Stimulated activated CD4-positive, alpha-beta T cell treated with anti-CD3 and anti-CD28 coated beads, Interleukin-12 subunit alpha, Interleukin-12 subunit beta, amount 100 ng/mL, for 4 hours (primary cell): Measurements from ENCODE around the gene ATRIP.
A peak's percentile ranks its signal among the peaks of the same experiment; 100 is the strongest.
"Not testable (repeated sequence)": the region's sequence is repeated elsewhere in the genome, so short reads cannot be mapped to it uniquely, and the experiment has no call there.

Experiments used
- DNase-seq: peaks from one replicate; pipeline ENCODE4 v3.0.0-alpha.2; 2020

ATRIP gene

GRCh38 chr3:48439820-48440589, 6.5 kb upstream of the ATRIP start, which contains the start of the genes CCDC51 and TMA7:
CCDC51 (minus strand) TSS chr3:48440119; CDS start chr3:48435128, 4,991 bp downstream.
TMA7 (plus strand) TSS chr3:48440257; CDS start chr3:48440297, 40 bp downstream.
- peak; percentile 98 for DNase-seq

- DNase-seq, result no peak
Measured at GRCh38 chr3:48440590-48440958, 6.0 kb upstream of the ATRIP start.

GRCh38 chr3:48441940-48442339, 4.6 kb upstream of the ATRIP start:
- no peak for DNase-seq

- DNase-seq, result no peak
Measured at GRCh38 chr3:48445277-48445882, 1.2 kb upstream of the ATRIP start.

- DNase-seq, result no peak
Measured at GRCh38 chr3:48446043-48446424, 503 bp upstream of the ATRIP start.

GRCh38 chr3:48451270-48451669, 4.7 kb downstream of the ATRIP start:
- no peak for DNase-seq

- no peak for DNase-seq
Measured at GRCh38 chr3:48456456-48456855, 9.9 kb downstream of the ATRIP start.

GRCh38 chr3:48459331-48459730, 12.8 kb downstream of the ATRIP start:
- no peak for DNase-seq

- no peak for DNase-seq
Measured at GRCh38 chr3:48459773-48460516, 13.4 kb downstream of the ATRIP start.

- no peak for DNase-seq
Measured at GRCh38 chr3:48460517-48460902, 14.0 kb downstream of the ATRIP start.

GRCh38 chr3:48461767-48462166, 15.2 kb downstream of the ATRIP start:
- DNase-seq, result not testable (repeated sequence)

GRCh38 chr3:48463703-48464102, 17.2 kb downstream of the ATRIP start:
- DNase-seq, result no peak

GRCh38 chr3:48464713-48465221, 18.2 kb downstream of the ATRIP start:
- no peak for DNase-seq

- no peak for DNase-seq
Measured at GRCh38 chr3:48465237-48465530, 18.6 kb downstream of the ATRIP start.

GRCh38 chr3:48465531-48466378, 19.2 kb downstream of the ATRIP start:
- DNase-seq, result peak; percentile 78

GRCh38 chr3:48466386-48467109, 20.0 kb downstream of the ATRIP start:
- DNase-seq, result no peak

- no peak for DNase-seq
Measured at GRCh38 chr3:48467110-48467454, 20.5 kb downstream of the ATRIP start.

GRCh38 chr3:48467473-48468267, 21.1 kb downstream of the ATRIP start:
- no peak for DNase-seq

- DNase-seq, result no peak
Measured at GRCh38 chr3:48468329-48468731, 21.8 kb downstream of the ATRIP start.

GRCh38 chr3:48469046-48469915, 22.7 kb downstream of the ATRIP start:
- DNase-seq, result no peak
